GM19395 (cell line): ENCODE results near the gene CUX1.

Source experiments
- ATAC-seq: cut with Tn5 transposase; IDR thresholded peaks from one replicate; pipeline ENCODE4 v1.9.1; 2021; ENCODE audit warnings: mild to moderate bottlenecking, moderate library complexity; ENCODE audit not compliant: unreplicated experiment

Gene CUX1

GRCh38 chr7:102063690-102064180, 246.3 kb downstream of the CUX1 start:
- no peak for ATAC-seq

GRCh38 chr7:102064361-102065025, 247.1 kb downstream of the CUX1 start:
- ATAC-seq: no peak

- ATAC-seq: no peak
Measured at GRCh38 chr7:102065226-102065625, 247.8 kb downstream of the CUX1 start.

- no peak for ATAC-seq
Measured at GRCh38 chr7:102066476-102066875, 249.1 kb downstream of the CUX1 start.

GRCh38 chr7:102068846-102069245, 251.4 kb downstream of the CUX1 start:
- ATAC-seq: no peak

- ATAC-seq: no peak
Measured at GRCh38 chr7:102069931-102070629, 252.7 kb downstream of the CUX1 start.

- ATAC-seq: no peak
Measured at GRCh38 chr7:102072003-102072402, 254.6 kb downstream of the CUX1 start.

GRCh38 chr7:102072636-102073209, 255.3 kb downstream of the CUX1 start:
- no peak for ATAC-seq

GRCh38 chr7:102073931-102074880, 256.8 kb downstream of the CUX1 start:
- ATAC-seq: no peak

GRCh38 chr7:102075126-102075525, 257.7 kb downstream of the CUX1 start:
- ATAC-seq: no peak

- ATAC-seq: no peak
Measured at GRCh38 chr7:102075553-102076135, 258.2 kb downstream of the CUX1 start.

GRCh38 chr7:102077081-102077480, 259.7 kb downstream of the CUX1 start:
- no peak for ATAC-seq

- no peak for ATAC-seq
Measured at GRCh38 chr7:102079140-102080018, 262.0 kb downstream of the CUX1 start.

- ATAC-seq: no peak
Measured at GRCh38 chr7:102080019-102080433, 262.6 kb downstream of the CUX1 start.

- no peak for ATAC-seq
Measured at GRCh38 chr7:102080434-102081243, 263.2 kb downstream of the CUX1 start.

GRCh38 chr7:102081244-102081627, 263.8 kb downstream of the CUX1 start:
- ATAC-seq: no peak

GRCh38 chr7:102082693-102083368, 265.4 kb downstream of the CUX1 start:
- ATAC-seq: no peak

- ATAC-seq: no peak
Measured at GRCh38 chr7:102085218-102085772, 267.9 kb downstream of the CUX1 start.
